HepG2 (cell line): ENCODE results near the gene RPL23. TPM values are rescaled to one million over a fixed set of nuclear protein-coding genes. Genes with fewer than 3 reads are reported as not detected.
A peak's percentile ranks its signal among the peaks of the same experiment; 100 is the strongest.

Experiments
- AGO2 ChIP-seq: fragments of 200-400 bp; formaldehyde crosslinking; optimal IDR thresholded peaks from 2 replicates; pipeline ENCODE3; 2017; ENCODE audit warnings: mild to moderate bottlenecking, low read depth, low read length, moderate library complexity
- ATRX ChIP-seq: sonication (generic); formaldehyde crosslinking; IDR thresholded peaks from 2 replicates; pipeline ENCODE4 v1.4.0; 2020; ENCODE audit warnings: missing genetic modification reagents, borderline replicate concordance
- CHD2 ChIP-seq: IDR thresholded peaks from 2 replicates; pipeline ENCODE4 v1.6.1; 2011; ENCODE audit warnings: low read depth, low read length, improper control_type of control experiment
- EEA1 ChIP-seq: sonication (generic); formaldehyde crosslinking; IDR thresholded peaks from 2 replicates; pipeline ENCODE4 v1.5.1; 2020; ENCODE audit warnings: mild to moderate bottlenecking, missing genetic modification reagents, borderline replicate concordance
- ESRRA ChIP-seq: sonication (generic); formaldehyde crosslinking; IDR thresholded peaks from 2 replicates; pipeline ENCODE4 v1.5.1; 2020; ENCODE audit warnings: mild to moderate bottlenecking, low read depth, missing genetic modification reagents
- ETV6 ChIP-seq: sonication (generic); formaldehyde crosslinking; conservative IDR thresholded peaks from 2 replicates; pipeline ENCODE4 v1.4.0; 2020; ENCODE audit warnings: missing genetic modification reagents
- IKZF1 ChIP-seq: fragments of 450-650 bp; IDR thresholded peaks from 2 replicates; pipeline ENCODE4 v1.7.1; 2016
- MAF1 ChIP-seq: sonication (generic); formaldehyde crosslinking; IDR thresholded peaks from 2 replicates; pipeline ENCODE4 v1.5.0; 2020; ENCODE audit warnings: missing genetic modification reagents, borderline replicate concordance
- MTF1 ChIP-seq: sonication (generic); formaldehyde crosslinking; IDR thresholded peaks from 2 replicates; pipeline ENCODE4 v1.5.0; 2020; ENCODE audit warnings: missing genetic modification reagents
- NFAT5 ChIP-seq: sonication (generic); formaldehyde crosslinking; IDR thresholded peaks from 2 replicates; pipeline ENCODE4 v1.4.0; 2020; ENCODE audit warnings: missing genetic modification reagents
- PHF8 ChIP-seq: sonication (generic); formaldehyde crosslinking; IDR thresholded peaks from 2 replicates; pipeline ENCODE4 v1.5.0; 2020; ENCODE audit warnings: missing genetic modification reagents
- RXRA ChIP-seq: sonication (generic); formaldehyde crosslinking; IDR thresholded peaks from 2 replicates; pipeline ENCODE4 v1.5.1; 2020; ENCODE audit warnings: missing genetic modification reagents
- TRIM24 ChIP-seq: sonication (generic); formaldehyde crosslinking; IDR thresholded peaks from 2 replicates; pipeline ENCODE4 v1.8.0; 2022; ENCODE audit warnings: mild to moderate bottlenecking, missing genetic modification reagents
- ZFY ChIP-seq: sonication (generic); formaldehyde crosslinking; IDR thresholded peaks from 2 replicates; pipeline ENCODE4 v1.4.0; 2020; ENCODE audit warnings: missing genetic modification reagents
- ZIK1 ChIP-seq: sonication (generic); formaldehyde crosslinking; IDR thresholded peaks from 2 replicates; pipeline ENCODE4 v1.5.0; 2020; ENCODE audit warnings: mild to moderate bottlenecking, low read depth, missing genetic modification reagents, borderline replicate concordance
- ZNF34 ChIP-seq: sonication (generic); formaldehyde crosslinking; IDR thresholded peaks from 2 replicates; pipeline ENCODE4 v1.4.0; 2020; ENCODE audit warnings: mild to moderate bottlenecking, missing genetic modification reagents, borderline replicate concordance
- ZNF543 ChIP-seq: sonication (generic); formaldehyde crosslinking; IDR thresholded peaks from 2 replicates; pipeline ENCODE4 v1.4.0; 2020; ENCODE audit warnings: mild to moderate bottlenecking, missing genetic modification reagents
- ZNF589 ChIP-seq: sonication (generic); formaldehyde crosslinking; conservative IDR thresholded peaks from 2 replicates; pipeline ENCODE4 v1.8.0; 2022; ENCODE audit warnings: mild to moderate bottlenecking, moderate library complexity, missing genetic modification reagents
- ZNF749 ChIP-seq: sonication (generic); formaldehyde crosslinking; IDR thresholded peaks from 2 replicates; pipeline ENCODE4 v1.8.0; 2022; ENCODE audit warnings: mild to moderate bottlenecking, missing genetic modification reagents, moderate library complexity, borderline replicate concordance
- ZNF775 ChIP-seq: sonication (generic); formaldehyde crosslinking; IDR thresholded peaks from 2 replicates; pipeline ENCODE4 v1.4.0; 2020; ENCODE audit warnings: missing genetic modification reagents, mild to moderate bottlenecking, moderate library complexity, borderline replicate concordance
- polyA plus RNA-seq, 8 experiments: library from polyadenylated mRNA; depleted of rRNA in 3 of 8; stranded (reverse) in 7 of 8; unstranded in 1 of 8; fragments of >200 nt; fragmentation: Illumina TruSeq in 4 of 8; extraction: Trizol in 4 of 8; gene quantifications; 2 replicates each; pipeline versions ENCODE4 v1.2.1 to v1.2.3, GENCODE V29; 2011 to 2016; ENCODE audit warnings: low read depth in 4 of 8, missing spikeins in 1 of 8, mixed read lengths in 1 of 8; ENCODE audit not compliant: insufficient read depth in 1 of 8
- total RNA-seq, 5 experiments: library from RNA; depleted of rRNA; stranded (reverse); fragments of >200 nt; fragmentation: Illumina TruSeq; extraction: Trizol; gene quantifications; 2 replicates each; pipeline ENCODE4 v1.2.3, GENCODE V29; 2016; ENCODE audit warnings: low read depth in 1 of 5
- TF ChIP-seq, protein P1 (sequence below): sonication (generic); formaldehyde crosslinking; IDR thresholded peaks from 2 replicates; pipeline ENCODE4 v1.5.0; 2020; ENCODE audit warnings: mild to moderate bottlenecking, missing genetic modification reagents, borderline replicate concordance

RPL23 gene
- total and polyA plus RNA-seq, 2 of the 13 experiments (the other 11 are each of a cell fraction or from before 2014, with no cell fraction given) = 2,790 to 4,860 TPM

- TF ChIP-seq, protein P1, sequence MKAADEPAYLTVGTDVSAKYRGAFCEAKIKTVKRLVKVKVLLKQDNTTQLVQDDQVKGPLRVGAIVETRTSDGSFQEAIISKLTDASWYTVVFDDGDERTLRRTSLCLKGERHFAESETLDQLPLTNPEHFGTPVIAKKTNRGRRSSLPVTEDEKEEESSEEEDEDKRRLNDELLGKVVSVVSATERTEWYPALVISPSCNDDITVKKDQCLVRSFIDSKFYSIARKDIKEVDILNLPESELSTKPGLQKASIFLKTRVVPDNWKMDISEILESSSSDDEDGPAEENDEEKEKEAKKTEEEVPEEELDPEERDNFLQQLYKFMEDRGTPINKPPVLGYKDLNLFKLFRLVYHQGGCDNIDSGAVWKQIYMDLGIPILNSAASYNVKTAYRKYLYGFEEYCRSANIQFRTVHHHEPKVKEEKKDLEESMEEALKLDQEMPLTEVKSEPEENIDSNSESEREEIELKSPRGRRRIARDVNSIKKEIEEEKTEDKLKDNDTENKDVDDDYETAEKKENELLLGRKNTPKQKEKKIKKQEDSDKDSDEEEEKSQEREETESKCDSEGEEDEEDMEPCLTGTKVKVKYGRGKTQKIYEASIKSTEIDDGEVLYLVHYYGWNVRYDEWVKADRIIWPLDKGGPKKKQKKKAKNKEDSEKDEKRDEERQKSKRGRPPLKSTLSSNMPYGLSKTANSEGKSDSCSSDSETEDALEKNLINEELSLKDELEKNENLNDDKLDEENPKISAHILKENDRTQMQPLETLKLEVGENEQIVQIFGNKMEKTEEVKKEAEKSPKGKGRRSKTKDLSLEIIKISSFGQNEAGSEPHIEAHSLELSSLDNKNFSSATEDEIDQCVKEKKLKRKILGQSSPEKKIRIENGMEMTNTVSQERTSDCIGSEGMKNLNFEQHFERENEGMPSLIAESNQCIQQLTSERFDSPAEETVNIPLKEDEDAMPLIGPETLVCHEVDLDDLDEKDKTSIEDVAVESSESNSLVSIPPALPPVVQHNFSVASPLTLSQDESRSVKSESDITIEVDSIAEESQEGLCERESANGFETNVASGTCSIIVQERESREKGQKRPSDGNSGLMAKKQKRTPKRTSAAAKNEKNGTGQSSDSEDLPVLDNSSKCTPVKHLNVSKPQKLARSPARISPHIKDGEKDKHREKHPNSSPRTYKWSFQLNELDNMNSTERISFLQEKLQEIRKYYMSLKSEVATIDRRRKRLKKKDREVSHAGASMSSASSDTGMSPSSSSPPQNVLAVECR (CRISPR knock-in tag) = peak; percentile 79
- TF ChIP-seq ZNF34 (CRISPR knock-in tag) (no peak), PHF8 (CRISPR knock-in tag) (peak; percentile 51), ATRX (CRISPR knock-in tag) (no peak), ESRRA (CRISPR knock-in tag) (no peak), ETV6 (CRISPR knock-in tag) (no peak), AGO2 (peak; percentile 95), ZIK1 (CRISPR knock-in tag) (no peak), MTF1 (CRISPR knock-in tag) (no peak), ZNF775 (CRISPR knock-in tag) (no peak), ZNF749 (CRISPR knock-in tag) (no peak), ZNF543 (CRISPR knock-in tag) (0 out of 2 replicates have a peak, but pooled peaks have one; percentile 18), EEA1 (CRISPR knock-in tag) (no peak), CHD2 (no peak), NFAT5 (CRISPR knock-in tag) (no peak; the same call in 1 of the 2 replicates), IKZF1 (no peak), ZNF589 (no peak), ZFY (CRISPR knock-in tag) (no peak), TRIM24 (CRISPR knock-in tag) (no peak), RXRA (no peak), MAF1 (no peak)
These were observed 17.0 kb upstream of the RPL23 start (continued) for GRCh38 chr17:38870259-38871165.
